Fibroblast of the aortic adventitia (primary cell): ENCODE results near the gene TTC32. TPM values are rescaled to one million over a fixed set of nuclear protein-coding genes. Genes with fewer than 3 reads are reported as not detected.

Source experiments
- DNase-seq: peaks from one replicate; pipeline ENCODE4 v3.0.0-alpha.2; 2010; ENCODE audit warnings: low read depth
- H3K4me3 ChIP-seq: 2 replicates; pipeline ENCODE4 v1.5.1; 2011; ENCODE audit warnings: low read depth, mild to moderate bottlenecking, control low read depth, low read length, moderate library complexity
- CTCF ChIP-seq: IDR thresholded peaks from 2 replicates; pipeline ENCODE4 v1.5.1; 2011; ENCODE audit warnings: mild to moderate bottlenecking, low read length, control low read depth, inconsistent platforms; ENCODE audit not compliant: insufficient read depth
- total RNA-seq: library from RNA; depleted of rRNA; stranded (reverse); fragments of >200 nt; gene quantifications from 2 replicates; pipeline ENCODE4 v1.2.3, GENCODE V29; 2012; ENCODE audit warnings: low replicate concordance

The TTC32 gene
- total RNA-seq, 1 donor: 9.3 TPM

DNA sequence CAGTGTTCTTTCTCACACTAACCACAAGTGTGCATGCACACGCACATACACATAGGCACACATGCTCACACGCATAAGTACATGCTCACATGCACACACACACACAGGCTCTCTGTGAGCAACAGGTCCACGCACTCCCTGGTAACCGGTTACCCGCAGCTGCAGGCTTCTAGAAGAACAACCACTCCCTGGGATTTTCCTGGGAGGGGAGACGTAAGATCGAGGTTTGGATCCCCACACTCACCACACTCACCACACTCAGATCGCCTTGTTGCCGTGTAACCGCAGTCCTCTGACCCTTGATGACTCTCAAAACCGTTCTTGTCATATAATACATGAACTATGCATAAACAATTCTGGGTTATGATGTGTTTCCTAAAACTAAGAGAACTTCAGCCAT lies 42.2 kb downstream of the TTC32 start:
- DNase-seq: no peak
- TF ChIP-seq CTCF: no peak
- no peak overlapping the region for H3K4me3 ChIP-seq

DNA sequence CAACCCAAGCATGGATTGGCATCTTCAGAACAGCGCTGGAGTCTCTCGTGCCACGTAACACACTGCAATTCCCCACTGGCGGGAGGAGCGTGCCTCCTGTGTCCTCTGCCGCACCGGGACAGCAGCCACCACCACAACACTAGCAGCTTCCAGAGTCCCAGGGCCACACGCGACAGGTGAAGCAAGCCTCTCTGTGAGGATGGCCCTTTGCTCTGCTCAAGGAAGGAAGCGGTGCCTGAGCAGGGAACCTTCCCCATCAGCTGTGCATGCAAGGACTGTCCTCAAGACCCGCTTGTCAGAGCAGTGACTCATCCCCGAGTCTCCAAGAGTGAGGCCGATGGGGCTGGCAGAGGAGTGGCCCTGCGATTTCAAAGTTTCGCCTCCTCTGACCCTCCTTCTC lies 44.0 kb downstream of the TTC32 start:
- no peak for TF ChIP-seq CTCF
- no peak for DNase-seq
- no peak overlapping the region for H3K4me3 ChIP-seq

GRCh38 chr2:19857100-19857499 lies 44.7 kb downstream of the TTC32 start:
- DNase-seq: no peak
- H3K4me3 ChIP-seq: no peak overlapping the region
- no peak for TF ChIP-seq CTCF

DNA sequence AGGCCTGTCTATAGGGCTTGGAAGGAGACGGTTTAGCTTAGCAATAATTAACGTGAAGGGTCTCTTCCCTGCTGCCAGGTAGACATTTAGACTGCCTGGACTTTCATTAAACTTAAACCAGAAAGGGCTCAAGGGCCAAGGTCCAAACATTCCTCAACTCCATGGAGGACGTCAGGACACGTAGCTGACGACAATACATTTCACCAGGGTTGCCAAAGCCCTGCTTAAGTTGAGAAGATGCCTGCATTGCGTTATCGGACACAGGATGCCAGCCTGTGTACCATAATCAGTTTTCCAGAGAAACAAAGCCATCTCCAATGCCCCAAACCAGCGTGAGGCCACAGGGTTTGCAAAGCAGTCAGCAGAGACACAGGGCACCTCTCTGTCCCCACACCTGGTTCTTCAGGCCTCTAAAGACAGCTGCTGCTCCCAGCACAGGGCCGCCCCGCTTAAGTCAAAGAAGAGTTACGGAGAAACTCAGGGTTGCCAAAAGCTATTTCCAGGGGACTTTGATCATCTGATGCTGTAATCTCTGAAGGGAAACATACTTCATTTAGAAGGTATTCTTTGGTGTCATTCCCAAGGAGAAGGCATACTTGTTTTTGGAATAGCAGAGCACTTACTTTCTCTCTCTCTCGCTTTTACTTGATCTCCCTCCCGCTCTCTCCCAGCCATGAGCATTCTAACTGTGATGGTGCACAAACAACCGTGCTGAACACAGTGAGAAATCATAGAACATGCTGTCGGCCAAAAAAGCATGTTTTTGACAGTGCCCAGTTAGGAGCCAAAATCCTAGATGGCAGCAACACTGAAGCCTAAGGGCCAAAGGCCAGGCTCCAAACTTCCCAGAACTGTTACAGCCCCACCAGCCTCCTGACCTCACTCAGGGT lies 46.0 kb downstream of the TTC32 start:
- peak; percentile 47 for DNase-seq
- no peak overlapping the region for H3K4me3 ChIP-seq
- TF ChIP-seq CTCF: no peak

DNA sequence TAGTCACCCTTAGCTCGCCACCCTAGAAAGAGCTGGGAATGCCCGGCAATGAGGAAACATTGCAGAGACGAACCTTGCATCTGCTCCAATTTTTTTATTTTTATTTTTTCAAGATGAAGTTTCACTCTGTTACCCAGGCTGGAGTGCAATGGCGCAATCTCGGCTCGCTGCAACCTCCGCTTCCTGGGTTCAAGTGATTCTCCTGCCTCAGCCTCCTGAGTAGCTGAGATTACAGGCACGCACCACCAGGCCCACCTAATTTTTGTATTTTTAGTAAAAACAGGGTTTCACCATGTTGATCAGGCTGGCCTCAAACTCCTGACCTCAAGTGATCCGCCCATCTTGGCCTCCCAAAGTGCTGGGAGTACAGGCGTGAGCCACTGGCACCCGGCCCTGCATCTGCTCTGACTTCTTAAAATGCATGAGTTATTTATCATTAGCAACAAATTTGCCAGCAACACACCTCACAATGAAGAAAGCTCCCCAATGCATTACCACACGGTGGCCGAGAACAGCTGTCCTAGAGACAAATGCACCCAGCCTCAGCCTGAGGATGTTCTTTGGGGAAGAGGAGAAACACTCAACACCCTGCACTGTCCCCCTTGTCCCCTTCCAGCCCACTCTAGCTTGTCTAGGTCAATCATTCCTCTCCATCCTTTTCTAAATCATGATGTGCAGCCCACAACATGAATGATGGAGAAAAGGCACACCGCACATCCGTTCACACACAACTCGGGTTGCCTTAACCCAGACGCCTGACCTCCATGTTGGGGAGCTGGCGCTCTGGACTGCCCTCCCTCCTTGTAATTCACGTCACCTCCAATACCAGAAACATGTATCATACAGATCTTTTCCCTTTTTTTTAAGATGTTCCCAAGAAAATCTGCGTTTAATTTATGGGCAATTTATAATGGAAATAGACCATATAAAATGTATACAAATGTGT lies 46.9 kb downstream of the TTC32 start:
- H3K4me3 ChIP-seq: no peak overlapping the region
- TF ChIP-seq CTCF: no peak
- no peak for DNase-seq

- TF ChIP-seq CTCF: no peak
- DNase-seq: no peak
- no peak overlapping the region for H3K4me3 ChIP-seq
These were observed 50.6 kb downstream of the TTC32 start for GRCh38 chr2:19851116-19851695.
